Lower leg skin (tissue), 4 donors: ENCODE data around the gene EID3. TPM values are rescaled to one million over a fixed set of nuclear protein-coding genes. Genes with fewer than 3 reads are reported as not detected.

Experiments
- DNase-seq, 2 donors: peaks; one replicate each; pipeline ENCODE4 v3.0.0-alpha.2; 2019; ENCODE audit warnings: low spot score in 2 of 2
- H3K4me3 ChIP-seq: fragments of 200-600 bp; sonication (generic); 2 replicates; pipeline ENCODE4 v1.5.1; 2017; ENCODE audit warnings: mild to moderate bottlenecking, low read depth; ENCODE audit not compliant: poor library complexity, severe bottlenecking
- POLR2A ChIP-seq, 2 donors: fragments of 450-650 bp; IDR thresholded peaks; one replicate each; pipeline ENCODE4 v1.6.1; 2016 to 2017; ENCODE audit warnings: antibody characterized with exemption in 2 of 2, mild to moderate bottlenecking in 1 of 2, moderate library complexity in 1 of 2
- WGBS, 2 donors: methylation state at CpG; one replicate each; pipeline ENCODE4 v1.1.5; 2018; 5-methylcytosine and 5-hydroxymethylcytosine counted together
- intact Hi-C: fragments of 100-400 bp; cut with DNase I; formaldehyde crosslinking; loops from one replicate; pipeline ENCODE4 v1.15.0; 2023; ENCODE audit warnings: low total_unique reads
- total RNA-seq, 4 donors: library from RNA; depleted of rRNA; stranded (reverse); fragments of >200 nt; gene quantifications; one replicate each; pipeline ENCODE4 v1.1.0, GENCODE V29; 2016
- TF ChIP-seq, protein P1 (sequence below), 3 donors: fragments of 450-650 bp; IDR thresholded peaks; one replicate each; pipeline ENCODE4 v1.5.1; 2016; ENCODE audit warnings: antibody characterized with exemption in 3 of 3, mild to moderate bottlenecking in 3 of 3, moderate library complexity in 2 of 3

Gene EID3
- total RNA-seq, 4 donors from 2014 or later, result 1.1 to 3.6 (median 3.1) TPM

DNA sequence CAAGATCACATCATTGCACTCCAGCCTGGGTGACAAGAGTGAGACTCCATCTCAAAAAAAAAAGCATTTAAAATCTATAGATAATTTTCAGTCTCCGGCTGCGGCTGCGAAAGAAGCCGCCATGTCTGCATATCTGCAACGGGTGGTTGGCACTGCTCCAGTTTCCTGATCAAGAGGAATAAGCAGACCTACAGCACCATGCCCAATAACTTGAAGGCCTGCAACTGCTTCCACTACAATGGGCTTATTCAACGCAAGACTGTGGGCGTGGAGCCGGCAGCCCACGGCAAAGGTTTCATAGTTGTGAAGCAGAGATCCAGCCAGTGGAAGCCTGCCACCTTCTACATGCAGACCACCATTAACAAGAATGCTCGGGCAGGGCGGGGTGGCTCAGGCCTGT lies 30.6 kb upstream of the EID3 start:
- DNase-seq, result no peak
- no peak overlapping the region for H3K4me3 ChIP-seq
- TF ChIP-seq POLR2A (IDR thresholded peaks at IDR 0.05), result no peak
- TF ChIP-seq, protein P1, sequence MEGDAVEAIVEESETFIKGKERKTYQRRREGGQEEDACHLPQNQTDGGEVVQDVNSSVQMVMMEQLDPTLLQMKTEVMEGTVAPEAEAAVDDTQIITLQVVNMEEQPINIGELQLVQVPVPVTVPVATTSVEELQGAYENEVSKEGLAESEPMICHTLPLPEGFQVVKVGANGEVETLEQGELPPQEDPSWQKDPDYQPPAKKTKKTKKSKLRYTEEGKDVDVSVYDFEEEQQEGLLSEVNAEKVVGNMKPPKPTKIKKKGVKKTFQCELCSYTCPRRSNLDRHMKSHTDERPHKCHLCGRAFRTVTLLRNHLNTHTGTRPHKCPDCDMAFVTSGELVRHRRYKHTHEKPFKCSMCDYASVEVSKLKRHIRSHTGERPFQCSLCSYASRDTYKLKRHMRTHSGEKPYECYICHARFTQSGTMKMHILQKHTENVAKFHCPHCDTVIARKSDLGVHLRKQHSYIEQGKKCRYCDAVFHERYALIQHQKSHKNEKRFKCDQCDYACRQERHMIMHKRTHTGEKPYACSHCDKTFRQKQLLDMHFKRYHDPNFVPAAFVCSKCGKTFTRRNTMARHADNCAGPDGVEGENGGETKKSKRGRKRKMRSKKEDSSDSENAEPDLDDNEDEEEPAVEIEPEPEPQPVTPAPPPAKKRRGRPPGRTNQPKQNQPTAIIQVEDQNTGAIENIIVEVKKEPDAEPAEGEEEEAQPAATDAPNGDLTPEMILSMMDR (IDR thresholded peaks at IDR 0.05), result no peak
- WGBS, 2 donors, result 72 to 81% methylated on average over 11 of the region's 11 CpGs
- intact Hi-C loops, result no loop called here

DNA sequence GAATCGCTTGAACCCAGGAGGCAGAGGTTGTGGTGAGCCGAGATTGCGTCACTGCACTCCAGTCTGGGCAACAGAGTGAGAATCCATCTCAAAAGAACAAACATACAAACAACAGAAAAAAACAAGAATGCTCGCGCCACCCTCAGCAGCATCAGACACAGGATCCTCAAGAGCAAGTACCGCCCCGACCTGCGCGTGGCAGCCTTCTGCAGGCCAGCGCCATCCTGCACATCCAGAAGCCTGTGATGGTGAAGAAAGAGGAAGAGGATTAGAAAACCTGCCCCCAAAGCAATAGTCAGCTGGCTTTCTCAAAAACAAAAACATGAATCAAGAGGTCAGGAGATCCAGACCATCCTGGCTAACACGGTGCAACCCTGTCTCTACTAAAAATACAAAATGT lies 30.0 kb upstream of the EID3 start:
- DNase-seq, result no peak
- no peak for TF ChIP-seq POLR2A (IDR thresholded peaks at IDR 0.05)
- TF ChIP-seq, protein P1 (IDR thresholded peaks at IDR 0.05), result no peak
- H3K4me3 ChIP-seq, result no peak overlapping the region
- intact Hi-C loops, result no loop called here
- 93 to 97% methylated on average over 11 of the region's 11 CpGs for WGBS, 2 donors

DNA sequence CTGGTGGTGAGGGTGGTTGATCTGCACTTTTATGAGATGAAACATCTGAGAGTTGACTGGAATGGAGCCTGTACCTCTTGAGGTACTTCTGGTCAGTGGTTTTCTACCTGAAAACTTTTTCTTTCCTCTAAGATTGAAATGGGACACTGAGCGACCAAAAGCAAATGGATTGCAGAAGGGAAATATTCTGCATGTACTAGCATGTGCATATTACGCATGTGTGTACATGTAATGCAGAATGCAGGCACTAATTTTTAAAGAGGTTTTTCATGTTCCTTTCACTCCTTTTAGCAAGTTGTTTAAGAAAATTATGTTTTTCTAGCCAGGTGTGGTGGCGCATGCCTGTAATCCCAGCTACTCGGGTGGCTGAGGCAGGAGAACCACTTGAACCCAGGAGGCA lies 28.7 kb upstream of the EID3 start:
- TF ChIP-seq POLR2A (IDR thresholded peaks at IDR 0.05), result no peak
- TF ChIP-seq, protein P1 (IDR thresholded peaks at IDR 0.05), result no peak
- WGBS, 2 donors, result 63 to 64% methylated on average over 4 of the region's 4 CpGs
- H3K4me3 ChIP-seq, result no peak overlapping the region
- intact Hi-C loops, result no loop called here
- no peak for DNase-seq

DNA sequence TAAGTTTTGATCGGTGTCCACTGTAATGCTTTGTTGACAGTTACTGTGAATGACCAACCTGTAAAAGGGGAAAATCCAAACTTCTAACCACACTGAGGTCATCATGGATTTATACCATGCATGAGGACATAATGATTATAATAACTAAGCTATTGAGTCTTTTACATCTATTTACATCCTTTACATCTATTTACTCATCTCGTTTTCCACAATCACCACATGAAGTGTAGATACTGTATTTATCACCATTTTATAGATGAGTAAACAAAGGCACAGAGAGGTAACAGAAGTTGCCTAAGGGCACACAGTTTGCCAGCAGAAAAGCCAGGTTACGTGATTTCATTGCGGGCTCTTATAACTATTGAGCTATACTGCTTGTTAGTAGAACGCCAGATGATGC lies 27.9 kb upstream of the EID3 start:
- TF ChIP-seq, protein P1 (IDR thresholded peaks at IDR 0.05), result no peak
- TF ChIP-seq POLR2A (IDR thresholded peaks at IDR 0.05), result no peak
- intact Hi-C loops, result no loop called here
- WGBS, 2 donors, result 57 to 77% methylated on average over 5 of the region's 5 CpGs
- H3K4me3 ChIP-seq, result no peak overlapping the region
- no peak for DNase-seq

DNA sequence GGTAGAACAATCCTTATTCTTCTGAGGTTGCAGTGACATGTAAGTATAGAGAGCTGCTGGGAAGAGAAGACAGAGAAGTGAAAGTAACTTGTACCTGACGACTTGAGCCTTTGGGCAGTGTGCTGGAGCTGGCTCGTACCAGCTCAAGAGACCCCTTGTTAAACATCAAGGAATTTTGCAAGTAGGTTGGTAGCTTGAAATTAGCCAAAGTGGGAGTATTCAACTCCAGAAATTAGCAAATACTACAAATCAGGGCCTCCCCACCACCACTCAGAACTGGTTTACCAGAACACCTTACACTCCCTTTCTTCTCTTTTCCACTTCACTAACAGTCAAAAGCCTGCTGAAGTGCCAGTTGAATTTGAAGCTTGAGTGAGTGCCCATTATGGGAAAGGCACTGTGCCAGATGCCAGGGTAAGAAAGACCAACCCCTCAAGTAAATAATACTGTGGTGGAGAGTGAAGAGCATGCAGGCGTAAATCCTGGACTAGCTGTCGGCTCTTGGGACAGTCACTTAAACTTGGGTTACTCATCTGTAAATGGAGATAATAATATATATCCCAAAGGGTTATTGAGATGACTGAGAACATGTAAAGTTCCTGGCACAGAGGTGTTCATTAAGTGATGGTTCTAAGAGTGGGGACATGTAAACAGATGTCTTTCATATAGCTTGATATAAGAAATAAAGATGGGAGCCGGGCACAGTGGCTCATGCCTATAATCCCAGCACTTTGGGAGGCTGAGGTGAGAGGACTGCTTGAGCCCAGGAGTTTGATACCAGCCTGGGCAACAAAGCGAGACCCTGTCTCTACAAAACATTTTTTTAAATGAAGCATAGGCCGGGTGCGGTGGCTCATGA lies 27.0 kb upstream of the EID3 start:
- DNase-seq, result no peak
- 73% methylated on average over 8 of the region's 8 CpGs for WGBS, 2 donors
- TF ChIP-seq, protein P1 (IDR thresholded peaks at IDR 0.05), result no peak
- TF ChIP-seq POLR2A (IDR thresholded peaks at IDR 0.05), result no peak
- intact Hi-C loops, result no loop called here
- no peak overlapping the region for H3K4me3 ChIP-seq

DNA sequence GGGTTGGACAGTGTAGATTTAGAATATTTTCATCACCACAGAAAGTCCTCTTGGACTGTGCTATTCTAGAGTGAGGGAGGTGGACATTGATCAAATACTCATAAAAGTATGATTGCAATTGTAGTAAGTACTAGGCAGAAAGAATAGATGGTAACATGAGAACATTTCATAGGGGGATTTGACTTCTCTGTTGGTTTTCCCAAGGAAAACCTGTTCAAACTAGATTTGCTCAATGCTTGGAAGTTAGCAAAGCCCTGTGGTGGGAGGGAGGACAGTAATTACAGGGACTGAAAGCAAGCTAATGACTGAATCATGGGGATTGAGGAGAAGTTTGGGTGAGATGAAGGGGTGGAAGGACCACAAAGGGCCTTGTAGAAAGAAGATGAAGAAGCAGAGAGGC lies 24.4 kb upstream of the EID3 start:
- TF ChIP-seq, protein P1 (IDR thresholded peaks at IDR 0.05), result no peak
- TF ChIP-seq POLR2A (IDR thresholded peaks at IDR 0.05), result no peak
- intact Hi-C loops, result no loop called here
- H3K4me3 ChIP-seq, result no peak overlapping the region
- DNase-seq, result no peak
